ENCODE data around the gene HTR1D.

GRCh38 chr1:23169195-23169575, 48.1 kb downstream of the HTR1D start:
- TF ChIP-seq, protein P1, sequence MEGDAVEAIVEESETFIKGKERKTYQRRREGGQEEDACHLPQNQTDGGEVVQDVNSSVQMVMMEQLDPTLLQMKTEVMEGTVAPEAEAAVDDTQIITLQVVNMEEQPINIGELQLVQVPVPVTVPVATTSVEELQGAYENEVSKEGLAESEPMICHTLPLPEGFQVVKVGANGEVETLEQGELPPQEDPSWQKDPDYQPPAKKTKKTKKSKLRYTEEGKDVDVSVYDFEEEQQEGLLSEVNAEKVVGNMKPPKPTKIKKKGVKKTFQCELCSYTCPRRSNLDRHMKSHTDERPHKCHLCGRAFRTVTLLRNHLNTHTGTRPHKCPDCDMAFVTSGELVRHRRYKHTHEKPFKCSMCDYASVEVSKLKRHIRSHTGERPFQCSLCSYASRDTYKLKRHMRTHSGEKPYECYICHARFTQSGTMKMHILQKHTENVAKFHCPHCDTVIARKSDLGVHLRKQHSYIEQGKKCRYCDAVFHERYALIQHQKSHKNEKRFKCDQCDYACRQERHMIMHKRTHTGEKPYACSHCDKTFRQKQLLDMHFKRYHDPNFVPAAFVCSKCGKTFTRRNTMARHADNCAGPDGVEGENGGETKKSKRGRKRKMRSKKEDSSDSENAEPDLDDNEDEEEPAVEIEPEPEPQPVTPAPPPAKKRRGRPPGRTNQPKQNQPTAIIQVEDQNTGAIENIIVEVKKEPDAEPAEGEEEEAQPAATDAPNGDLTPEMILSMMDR (conservative IDR thresholded peaks at IDR 0.05 in 1 of 2, IDR thresholded peaks at IDR 0.05 in 1 of 2; ENCODE audit: extremely low read depth in 1 of 2, insufficient read depth in 1 of 2, low read depth in 1 of 2, low read length in 2 of 2): no peak
- no peak for TF ChIP-seq EZH2 (IDR thresholded peaks at IDR 0.05; ENCODE audit: borderline replicate concordance, low read length)
